Liver (tissue), 3 donors: ENCODE results near the gene NPC1L1.

Source experiments
- CTCF ChIP-seq: fragments of 150-350 bp; IDR thresholded peaks from 2 replicates; pipeline ENCODE4 v1.5.1; 2017; ENCODE audit warnings: improper control_type of control experiment, low read depth, low read length; ENCODE audit not compliant: missing input control
- EGR1 ChIP-seq, 2 donors: IDR thresholded peaks; 2 replicates each; pipeline ENCODE4 v1.6.1; 2016 to 2018; ENCODE audit warnings: antibody characterized with exemption in 2 of 2, low read depth in 2 of 2
- FOXA2 ChIP-seq: IDR thresholded peaks from 2 replicates; pipeline ENCODE4 v1.6.1; 2016; ENCODE audit warnings: antibody characterized with exemption
- GABPA ChIP-seq, 2 donors: IDR thresholded peaks in 1 of 2; conservative IDR thresholded peaks in 1 of 2; 2 replicates each; pipeline ENCODE4 v1.6.1; 2016; ENCODE audit warnings: antibody characterized with exemption in 2 of 2, mild to moderate bottlenecking in 1 of 2, moderate library complexity in 1 of 2
- MAX ChIP-seq: IDR thresholded peaks from 2 replicates; pipeline ENCODE4 v1.6.1; 2016; ENCODE audit warnings: antibody characterized with exemption
- NR2F2 ChIP-seq: IDR thresholded peaks from 2 replicates; pipeline ENCODE4 v1.6.1; 2016; ENCODE audit warnings: antibody characterized with exemption
- RAD21 ChIP-seq, 2 donors: IDR thresholded peaks; 2 replicates each; pipeline ENCODE4 v1.6.1; 2016; ENCODE audit warnings: antibody characterized with exemption in 2 of 2, mild to moderate bottlenecking in 2 of 2
- SP1 ChIP-seq: IDR thresholded peaks from 2 replicates; pipeline ENCODE4 v1.6.1; 2018; ENCODE audit warnings: antibody characterized with exemption, mild to moderate bottlenecking
- ZBTB33 ChIP-seq: IDR thresholded peaks from 2 replicates; pipeline ENCODE4 v1.6.1; 2016; ENCODE audit warnings: antibody characterized with exemption
- donor health status: healthy.
- donor health status: healthy.

GRCh38 chr7:44470628-44471245, 70.4 kb downstream of the NPC1L1 start:
- no peak for TF ChIP-seq CTCF
- no peak for TF ChIP-seq GABPA (IDR thresholded peaks at IDR 0.05 in 1 of 2, conservative IDR thresholded peaks at IDR 0.05 in 1 of 2)
- no peak for TF ChIP-seq EGR1 (IDR thresholded peaks at IDR 0.05; ENCODE audit: low read depth in 2 of 2)
- TF ChIP-seq ZBTB33, result no peak
- TF ChIP-seq SP1, result no peak
- TF ChIP-seq RAD21 (IDR thresholded peaks at IDR 0.05), result no peak
- no peak for TF ChIP-seq NR2F2
- no peak for TF ChIP-seq MAX
- peak; percentile 14 for TF ChIP-seq FOXA2
